HEK293 (cell line): Measurements from ENCODE around the gene STK38.
A peak's percentile ranks its signal among the peaks of the same experiment; 100 is the strongest.

ENCODE experiments used
- CTCF ChIA-PET: fragments of 350-600 bp; formaldehyde crosslinking; extraction: SDS; loops from one replicate; lab custom pipeline; 2021; ENCODE audit warnings: antibody characterized with exemption; lab: Yijun Ruan, JAX
- POLR2A ChIA-PET: fragments of 300-600 bp; formaldehyde crosslinking; extraction: SDS; loops from one replicate; lab custom pipeline; 2020; ENCODE audit warnings: antibody characterized with exemption, inconsistent platforms; lab: Yijun Ruan, JAX
- H3K27ac ChIP-seq: fragments of 200-500 bp; sonication (Bioruptor generic); 2 replicates; pipeline ENCODE4 v1.5.1; 2014; ENCODE audit warnings: low read depth, low read length, control low read depth, inconsistent platforms; ENCODE audit errors: extremely low read depth
- H3K36me3 ChIP-seq, 2 experiments: fragments of 200-500 bp in 1 of 2; sonication (Bioruptor generic) in 1 of 2; 1 replicate in 1 of 2; 2 replicates in 1 of 2; pipeline ENCODE4 v1.5.1; 2014 to 2017; ENCODE audit warnings: inconsistent platforms in 2 of 2, low read length in 2 of 2; ENCODE audit not compliant: control insufficient read depth in 2 of 2, insufficient read depth in 1 of 2
- H3K4me1 ChIP-seq: fragments of 200-500 bp; sonication (Bioruptor generic); 2 replicates; pipeline ENCODE4 v1.5.1; 2014; ENCODE audit warnings: mild to moderate bottlenecking, low read length, inconsistent platforms; ENCODE audit not compliant: control insufficient read depth, insufficient read depth
- H3K4me3 ChIP-seq: 2 replicates; pipeline ENCODE4 v1.5.1; 2011; ENCODE audit warnings: low read depth, mild to moderate bottlenecking, control low read depth, low read length, moderate library complexity
- H3K9me3 ChIP-seq: fragments of 200-500 bp; sonication (Bioruptor generic); 2 replicates; pipeline ENCODE4 v1.5.1; 2014; ENCODE audit warnings: low read depth, low read length, inconsistent platforms; ENCODE audit not compliant: control insufficient read depth, insufficient read depth
- HOXD13 ChIP-seq: sonication (generic); formaldehyde crosslinking; IDR thresholded peaks from 2 replicates; pipeline ENCODE4 v1.8.0; 2022; ENCODE audit warnings: missing genetic modification reagents, borderline replicate concordance
- KLF7 ChIP-seq: fragments of 450-650 bp; formaldehyde crosslinking; IDR thresholded peaks from 2 replicates; pipeline ENCODE4 v1.5.1; 2016; ENCODE audit warnings: missing biosample characterization, missing genetic modification characterization, borderline replicate concordance
- PRDM1 ChIP-seq: fragments of 450-650 bp; formaldehyde crosslinking; IDR thresholded peaks from 2 replicates; pipeline ENCODE4; 2016; ENCODE audit warnings: missing biosample characterization, missing genetic modification characterization
- REST ChIP-seq: fragments of 450-650 bp; formaldehyde crosslinking; IDR thresholded peaks from 2 replicates; pipeline ENCODE4 v1.5.1; 2016; ENCODE audit warnings: missing biosample characterization, missing genetic modification characterization
- SP2 ChIP-seq: fragments of 450-650 bp; formaldehyde crosslinking; IDR thresholded peaks from 2 replicates; pipeline ENCODE4 v1.5.1; 2016; ENCODE audit warnings: missing biosample characterization, missing genetic modification characterization
- TCF7L2 ChIP-seq: IDR thresholded peaks from 2 replicates; pipeline ENCODE4 v1.6.1; 2011; ENCODE audit warnings: low read depth, mild to moderate bottlenecking, inconsistent platforms, low read length, moderate library complexity, borderline replicate concordance
- YY1 ChIP-seq: fragments of 450-650 bp; formaldehyde crosslinking; IDR thresholded peaks from 2 replicates; pipeline ENCODE4 v1.5.1; 2018; ENCODE audit warnings: missing biosample characterization, missing genetic modification characterization
- ZNF148 ChIP-seq: fragments of 450-650 bp; formaldehyde crosslinking; IDR thresholded peaks from 2 replicates; pipeline ENCODE4 v1.5.0; 2017; ENCODE audit warnings: missing biosample characterization, missing genetic modification characterization, borderline replicate concordance
- ZNF175 ChIP-seq: fragments of 450-650 bp; formaldehyde crosslinking; IDR thresholded peaks from 2 replicates; pipeline ENCODE4 v1.5.1; 2016; ENCODE audit warnings: missing biosample characterization, missing genetic modification characterization
- ZNF223 ChIP-seq: fragments of 450-650 bp; formaldehyde crosslinking; IDR thresholded peaks from 2 replicates; pipeline ENCODE4 v1.5.1; 2016; ENCODE audit warnings: missing biosample characterization, missing genetic modification characterization
- ZNF37A ChIP-seq: fragments of 450-650 bp; IDR thresholded peaks from 2 replicates; pipeline ENCODE4 v1.5.1; 2018; ENCODE audit warnings: missing biosample characterization, missing genetic modification characterization
- ZNF394 ChIP-seq: fragments of 450-650 bp; formaldehyde crosslinking; IDR thresholded peaks from 2 replicates; pipeline ENCODE4 v1.5.1; 2016; ENCODE audit warnings: missing biosample characterization, missing genetic modification characterization, mild to moderate bottlenecking, moderate library complexity, borderline replicate concordance
- ZNF488 ChIP-seq: fragments of 450-650 bp; formaldehyde crosslinking; IDR thresholded peaks from 2 replicates; pipeline ENCODE4 v1.5.1; 2016; ENCODE audit warnings: missing biosample characterization, missing genetic modification characterization
- ZNF610 ChIP-seq: fragments of 450-650 bp; formaldehyde crosslinking; IDR thresholded peaks from 2 replicates; pipeline ENCODE4 v1.5.1; 2016; ENCODE audit warnings: missing biosample characterization, missing genetic modification characterization, borderline replicate concordance
- ZNF626 ChIP-seq: fragments of 450-650 bp; sonication (Bioruptor Pico); formaldehyde crosslinking; IDR thresholded peaks from 2 replicates; pipeline ENCODE4 v1.5.1; 2018; ENCODE audit warnings: missing biosample characterization, missing genetic modification characterization, inconsistent platforms
- ZNF660 ChIP-seq: fragments of 450-650 bp; IDR thresholded peaks from 2 replicates; pipeline ENCODE4 v1.5.1; 2018; ENCODE audit warnings: missing biosample characterization, mild to moderate bottlenecking, missing genetic modification characterization
- ZNF670 ChIP-seq: fragments of 450-650 bp; formaldehyde crosslinking; IDR thresholded peaks from 2 replicates; pipeline ENCODE4 v1.5.1; 2016; ENCODE audit warnings: missing biosample characterization, missing genetic modification characterization, low read depth
- TF ChIP-seq, protein P1 (sequence below): fragments of 450-650 bp; formaldehyde crosslinking; IDR thresholded peaks from 2 replicates; pipeline ENCODE4 v1.5.1; 2016; ENCODE audit warnings: missing biosample characterization, missing genetic modification characterization
- TF ChIP-seq, protein P2 (sequence below): fragments of 450-650 bp; formaldehyde crosslinking; IDR thresholded peaks from 2 replicates; pipeline ENCODE4 v1.5.1; 2016; ENCODE audit warnings: missing biosample characterization, missing genetic modification characterization
- TF ChIP-seq, protein P3 (sequence below): fragments of 450-650 bp; formaldehyde crosslinking; IDR thresholded peaks from 2 replicates; pipeline ENCODE4 v1.5.1; 2016; ENCODE audit warnings: missing biosample characterization, missing genetic modification characterization, low read depth
- TF ChIP-seq, protein P4 (sequence below): fragments of 450-650 bp; formaldehyde crosslinking; conservative IDR thresholded peaks from 2 replicates; pipeline ENCODE4 v1.5.1; 2016; ENCODE audit warnings: low read depth, missing biosample characterization, missing genetic modification characterization

The STK38 gene

GRCh38 chr6:36469148-36469661 lies 78.1 kb downstream of the STK38 start:
- Histone ChIP-seq H3K36me3 (peaks cover 15 to 22% of the 10 kb centered on the region in 2 experiments; a peak in 2 of 3 replicates), H3K9me3 (no peaks in the 10 kb centered on the region), H3K4me3 (no peak overlapping the region), H3K4me1 (no peaks in the 10 kb centered on the region), H3K27ac (no peak overlapping the region)
- POLR2A ChIA-PET: interaction anchor here (0.6 to 0.7 kb wide), 2 partner anchors 9 to 106 kb away, joined by 3 read pairs; no protein-coding TSS in a partner anchor
- CTCF ChIA-PET: interaction anchor here (0.6 to 0.7 kb wide), 2 partner anchors 182 to 286 kb away, joined by 3 to 4 read pairs; no protein-coding TSS in a partner anchor
- TF ChIP-seq ZNF37A (tag by site-specific recombination) (no peak), YY1 (tag by site-specific recombination) (no peak), KLF7 (tag by site-specific recombination) (no peak), HOXD13 (CRISPR knock-in tag) (no peak), ZNF175 (no peak), ZNF660 (tag by site-specific recombination) (no peak), ZNF670 (tag by site-specific recombination) (no peak), PRDM1 (0 out of 2 replicates have a peak, but pooled peaks have one; percentile 35), TCF7L2 (no peak), ZNF610 (tag by site-specific recombination) (no peak), SP2 (tag by site-specific recombination) (no peak), ZNF148 (no peak), ZNF394 (no peak), ZNF223 (tag by site-specific recombination) (no peak), REST (tag by site-specific recombination) (no peak), ZNF488 (no peak), ZNF626 (no peak)
- TF ChIP-seq, protein P1, sequence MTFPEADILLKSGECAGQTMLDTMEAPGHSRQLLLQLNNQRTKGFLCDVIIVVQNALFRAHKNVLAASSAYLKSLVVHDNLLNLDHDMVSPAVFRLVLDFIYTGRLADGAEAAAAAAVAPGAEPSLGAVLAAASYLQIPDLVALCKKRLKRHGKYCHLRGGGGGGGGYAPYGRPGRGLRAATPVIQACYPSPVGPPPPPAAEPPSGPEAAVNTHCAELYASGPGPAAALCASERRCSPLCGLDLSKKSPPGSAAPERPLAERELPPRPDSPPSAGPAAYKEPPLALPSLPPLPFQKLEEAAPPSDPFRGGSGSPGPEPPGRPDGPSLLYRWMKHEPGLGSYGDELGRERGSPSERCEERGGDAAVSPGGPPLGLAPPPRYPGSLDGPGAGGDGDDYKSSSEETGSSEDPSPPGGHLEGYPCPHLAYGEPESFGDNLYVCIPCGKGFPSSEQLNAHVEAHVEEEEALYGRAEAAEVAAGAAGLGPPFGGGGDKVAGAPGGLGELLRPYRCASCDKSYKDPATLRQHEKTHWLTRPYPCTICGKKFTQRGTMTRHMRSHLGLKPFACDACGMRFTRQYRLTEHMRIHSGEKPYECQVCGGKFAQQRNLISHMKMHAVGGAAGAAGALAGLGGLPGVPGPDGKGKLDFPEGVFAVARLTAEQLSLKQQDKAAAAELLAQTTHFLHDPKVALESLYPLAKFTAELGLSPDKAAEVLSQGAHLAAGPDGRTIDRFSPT (tag by site-specific recombination): no peak
- TF ChIP-seq, protein P2, sequence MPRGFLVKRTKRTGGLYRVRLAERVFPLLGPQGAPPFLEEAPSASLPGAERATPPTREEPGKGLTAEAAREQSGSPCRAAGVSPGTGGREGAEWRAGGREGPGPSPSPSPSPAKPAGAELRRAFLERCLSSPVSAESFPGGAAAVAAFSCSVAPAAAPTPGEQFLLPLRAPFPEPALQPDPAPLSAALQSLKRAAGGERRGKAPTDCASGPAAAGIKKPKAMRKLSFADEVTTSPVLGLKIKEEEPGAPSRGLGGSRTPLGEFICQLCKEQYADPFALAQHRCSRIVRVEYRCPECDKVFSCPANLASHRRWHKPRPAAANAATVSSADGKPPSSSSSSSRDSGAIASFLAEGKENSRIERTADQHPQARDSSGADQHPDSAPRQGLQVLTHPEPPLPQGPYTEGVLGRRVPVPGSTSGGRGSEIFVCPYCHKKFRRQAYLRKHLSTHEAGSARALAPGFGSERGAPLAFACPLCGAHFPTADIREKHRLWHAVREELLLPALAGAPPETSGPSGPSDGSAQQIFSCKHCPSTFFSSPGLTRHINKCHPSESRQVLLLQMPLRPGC (tag by site-specific recombination): no peak
- TF ChIP-seq, protein P3, sequence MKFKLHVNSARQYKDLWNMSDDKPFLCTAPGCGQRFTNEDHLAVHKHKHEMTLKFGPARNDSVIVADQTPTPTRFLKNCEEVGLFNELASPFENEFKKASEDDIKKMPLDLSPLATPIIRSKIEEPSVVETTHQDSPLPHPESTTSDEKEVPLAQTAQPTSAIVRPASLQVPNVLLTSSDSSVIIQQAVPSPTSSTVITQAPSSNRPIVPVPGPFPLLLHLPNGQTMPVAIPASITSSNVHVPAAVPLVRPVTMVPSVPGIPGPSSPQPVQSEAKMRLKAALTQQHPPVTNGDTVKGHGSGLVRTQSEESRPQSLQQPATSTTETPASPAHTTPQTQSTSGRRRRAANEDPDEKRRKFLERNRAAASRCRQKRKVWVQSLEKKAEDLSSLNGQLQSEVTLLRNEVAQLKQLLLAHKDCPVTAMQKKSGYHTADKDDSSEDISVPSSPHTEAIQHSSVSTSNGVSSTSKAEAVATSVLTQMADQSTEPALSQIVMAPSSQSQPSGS (tag by site-specific recombination): no peak
- TF ChIP-seq, protein P4, sequence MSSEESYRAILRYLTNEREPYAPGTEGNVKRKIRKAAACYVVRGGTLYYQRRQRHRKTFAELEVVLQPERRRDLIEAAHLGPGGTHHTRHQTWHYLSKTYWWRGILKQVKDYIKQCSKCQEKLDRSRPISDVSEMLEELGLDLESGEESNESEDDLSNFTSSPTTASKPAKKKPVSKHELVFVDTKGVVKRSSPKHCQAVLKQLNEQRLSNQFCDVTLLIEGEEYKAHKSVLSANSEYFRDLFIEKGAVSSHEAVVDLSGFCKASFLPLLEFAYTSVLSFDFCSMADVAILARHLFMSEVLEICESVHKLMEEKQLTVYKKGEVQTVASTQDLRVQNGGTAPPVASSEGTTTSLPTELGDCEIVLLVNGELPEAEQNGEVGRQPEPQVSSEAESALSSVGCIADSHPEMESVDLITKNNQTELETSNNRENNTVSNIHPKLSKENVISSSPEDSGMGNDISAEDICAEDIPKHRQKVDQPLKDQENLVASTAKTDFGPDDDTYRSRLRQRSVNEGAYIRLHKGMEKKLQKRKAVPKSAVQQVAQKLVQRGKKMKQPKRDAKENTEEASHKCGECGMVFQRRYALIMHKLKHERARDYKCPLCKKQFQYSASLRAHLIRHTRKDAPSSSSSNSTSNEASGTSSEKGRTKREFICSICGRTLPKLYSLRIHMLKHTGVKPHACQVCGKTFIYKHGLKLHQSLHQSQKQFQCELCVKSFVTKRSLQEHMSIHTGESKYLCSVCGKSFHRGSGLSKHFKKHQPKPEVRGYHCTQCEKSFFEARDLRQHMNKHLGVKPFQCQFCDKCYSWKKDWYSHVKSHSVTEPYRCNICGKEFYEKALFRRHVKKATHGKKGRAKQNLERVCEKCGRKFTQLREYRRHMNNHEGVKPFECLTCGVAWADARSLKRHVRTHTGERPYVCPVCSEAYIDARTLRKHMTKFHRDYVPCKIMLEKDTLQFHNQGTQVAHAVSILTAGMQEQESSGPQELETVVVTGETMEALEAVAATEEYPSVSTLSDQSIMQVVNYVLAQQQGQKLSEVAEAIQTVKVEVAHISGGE (tag by site-specific recombination): no peak
